Muscle layer of duodenum (tissue), 2 donors: ENCODE measurements around the gene PALM2AKAP2.
"Not testable (repeated sequence)": the region's sequence is repeated elsewhere in the genome, so short reads cannot be mapped to it uniquely, and the experiment has no call there.

Source experiments
- H3K27ac ChIP-seq: one replicate; pipeline ENCODE4 v1.7.0; 2013; ENCODE audit warnings: mild to moderate bottlenecking, low read length
- H3K27me3 ChIP-seq: one replicate; pipeline ENCODE4 v1.7.0; 2013; ENCODE audit warnings: low read depth, mild to moderate bottlenecking, control low read depth, low read length
- H3K36me3 ChIP-seq, 2 donors: one replicate each; pipeline ENCODE4 v1.7.0; 2013; ENCODE audit warnings: low read length in 2 of 2, control low read depth in 1 of 2, mild to moderate bottlenecking in 1 of 2; ENCODE audit not compliant: insufficient read depth in 2 of 2, control insufficient read depth in 1 of 2
- H3K4me1 ChIP-seq, 2 donors: one replicate each; pipeline ENCODE4 v1.7.0; 2013; ENCODE audit warnings: low read length in 2 of 2, mild to moderate bottlenecking in 2 of 2, control low read depth in 1 of 2, moderate library complexity in 1 of 2; ENCODE audit not compliant: insufficient read depth in 2 of 2, control insufficient read depth in 1 of 2
- H3K4me3 ChIP-seq, 2 donors: one replicate each; pipeline ENCODE4 v1.7.0; 2013; ENCODE audit warnings: low read length in 2 of 2, low read depth in 1 of 2, mild to moderate bottlenecking in 1 of 2
- H3K9me3 ChIP-seq, 2 donors: one replicate each; pipeline ENCODE4 v1.7.0; 2013; ENCODE audit warnings: low read length in 2 of 2, control low read depth in 1 of 2, mild to moderate bottlenecking in 1 of 2; ENCODE audit not compliant: control insufficient read depth in 1 of 2
- donor health status: healthy.

Gene PALM2AKAP2

GRCh38 chr9:109811876-109812275, 31.9 kb downstream of the PALM2AKAP2 start:
- no peaks in the 10 kb centered on the region for H3K27me3 ChIP-seq
- no peaks in the 10 kb centered on the region for H3K4me1 ChIP-seq
- H3K36me3 ChIP-seq, result no peaks in the 10 kb centered on the region
- no peak overlapping the region for H3K27ac ChIP-seq
- H3K9me3 ChIP-seq, result no peaks in the 10 kb centered on the region
- H3K4me3 ChIP-seq, result no peak overlapping the region

- Histone ChIP-seq H3K4me3 (no peak overlapping the region), H3K27ac (no peak overlapping the region), H3K4me1 (no peaks in the 10 kb centered on the region)
Measured at GRCh38 chr9:109812331-109812730, 32.3 kb downstream of the PALM2AKAP2 start.

GRCh38 chr9:109812818-109813281, 32.9 kb downstream of the PALM2AKAP2 start:
- Histone ChIP-seq H3K36me3 (no peaks in the 10 kb centered on the region), H3K27ac (no peak overlapping the region), H3K4me3 (no peak overlapping the region), H3K4me1 (no peaks in the 10 kb centered on the region), H3K9me3 (no peaks in the 10 kb centered on the region), H3K27me3 (no peaks in the 10 kb centered on the region)

More at GRCh38 chr9:109812331-109812730, 32.3 kb downstream of the PALM2AKAP2 start:
- Histone ChIP-seq H3K9me3 (no peaks in the 10 kb centered on the region), H3K27me3 (no peaks in the 10 kb centered on the region), H3K36me3 (no peaks in the 10 kb centered on the region)

- H3K4me1 ChIP-seq, result no peaks in the 10 kb centered on the region
- no peaks in the 10 kb centered on the region for H3K36me3 ChIP-seq
- H3K9me3 ChIP-seq, result no peaks in the 10 kb centered on the region
- H3K4me3 ChIP-seq, result no peak overlapping the region
- H3K27ac ChIP-seq, result no peak overlapping the region
- no peaks in the 10 kb centered on the region for H3K27me3 ChIP-seq
Measured at GRCh38 chr9:109813303-109813702, 33.3 kb downstream of the PALM2AKAP2 start.

- no peaks in the 10 kb centered on the region for H3K9me3 ChIP-seq
- no peaks in the 10 kb centered on the region for H3K36me3 ChIP-seq
- no peak overlapping the region for H3K4me3 ChIP-seq
- H3K4me1 ChIP-seq, result no peaks in the 10 kb centered on the region
- no peak overlapping the region for H3K27ac ChIP-seq
- H3K27me3 ChIP-seq, result no peaks in the 10 kb centered on the region
Measured at GRCh38 chr9:109813829-109814228, 33.8 kb downstream of the PALM2AKAP2 start.

- Histone ChIP-seq H3K4me1 (no peaks in the 10 kb centered on the region), H3K27ac (no peak overlapping the region), H3K27me3 (no peaks in the 10 kb centered on the region), H3K36me3 (no peaks in the 10 kb centered on the region), H3K4me3 (no peak overlapping the region), H3K9me3 (no peaks in the 10 kb centered on the region)
Measured at GRCh38 chr9:109815366-109815947, 35.5 kb downstream of the PALM2AKAP2 start.

- no peaks in the 10 kb centered on the region for H3K4me1 ChIP-seq
- H3K27ac ChIP-seq, result no peak overlapping the region
- H3K4me3 ChIP-seq, result no peak overlapping the region
- H3K9me3 ChIP-seq, result no peaks in the 10 kb centered on the region
- H3K27me3 ChIP-seq, result no peaks in the 10 kb centered on the region
- no peaks in the 10 kb centered on the region for H3K36me3 ChIP-seq
Measured at GRCh38 chr9:109816490-109816889, 36.5 kb downstream of the PALM2AKAP2 start.

GRCh38 chr9:109817146-109817845, 37.3 kb downstream of the PALM2AKAP2 start:
- no peak overlapping the region for H3K27ac ChIP-seq

GRCh38 chr9:109817846-109818472, 38.0 kb downstream of the PALM2AKAP2 start:
- no peak overlapping the region for H3K27ac ChIP-seq
- no peaks in the 10 kb centered on the region for H3K36me3 ChIP-seq
- H3K27me3 ChIP-seq, result no peaks in the 10 kb centered on the region
- no peaks in the 10 kb centered on the region for H3K4me1 ChIP-seq
- no peaks in the 10 kb centered on the region for H3K9me3 ChIP-seq
- H3K4me3 ChIP-seq, result no peak overlapping the region

More at GRCh38 chr9:109817146-109817845, 37.3 kb downstream of the PALM2AKAP2 start:
- Histone ChIP-seq H3K27me3 (no peaks in the 10 kb centered on the region), H3K36me3 (no peaks in the 10 kb centered on the region), H3K4me1 (no peaks in the 10 kb centered on the region), H3K9me3 (no peaks in the 10 kb centered on the region), H3K4me3 (no peak overlapping the region)

GRCh38 chr9:109821711-109822110, 41.7 kb downstream of the PALM2AKAP2 start:
- Histone ChIP-seq H3K4me3 (no peak overlapping the region), H3K9me3 (no peaks in the 10 kb centered on the region), H3K27me3 (no peaks in the 10 kb centered on the region), H3K36me3 (no peaks in the 10 kb centered on the region), H3K4me1 (no peaks in the 10 kb centered on the region), H3K27ac (no peak overlapping the region)

- not testable (repeated sequence) for H3K4me3 ChIP-seq, H3K4me1 ChIP-seq, H3K9me3 ChIP-seq, H3K27ac ChIP-seq, H3K27me3 ChIP-seq, H3K36me3 ChIP-seq
Measured at GRCh38 chr9:109825383-109825782, 45.4 kb downstream of the PALM2AKAP2 start.
